NT2/D1 (cell line): ENCODE data around the gene NUDT19.

Experiments used
- SUZ12 ChIP-seq: IDR thresholded peaks from 2 replicates; pipeline ENCODE4 v1.6.1; 2011; ENCODE audit not compliant: insufficient read length, insufficient read depth; ENCODE audit errors: extremely low read depth
- YY1 ChIP-seq: IDR thresholded peaks from 2 replicates; pipeline ENCODE4 v1.6.1; 2011; ENCODE audit not compliant: insufficient read length, insufficient read depth
- ZNF274 ChIP-seq: IDR thresholded peaks from 2 replicates; pipeline ENCODE4 v1.6.1; 2011; ENCODE audit warnings: mild to moderate bottlenecking, low read depth, low read length

GRCh38 chr19:32682317-32682716 lies 9.3 kb upstream of the NUDT19 start:
- TF ChIP-seq ZNF274 (no peak), YY1 (no peak), SUZ12 (no peak)
